GM20000 (cell line): Measurements from ENCODE around the gene ZNF438.

Experiments
- DNase-seq: peaks from one replicate; pipeline ENCODE4 v3.0.0; 2012; ENCODE audit warnings: low spot score
- CTCF ChIP-seq: IDR thresholded peaks from 2 replicates; pipeline ENCODE4 v1.5.1; 2012; ENCODE audit warnings: mild to moderate bottlenecking, control low read depth; ENCODE audit errors: extremely low read depth, missing control alignments

The ZNF438 gene

DNA sequence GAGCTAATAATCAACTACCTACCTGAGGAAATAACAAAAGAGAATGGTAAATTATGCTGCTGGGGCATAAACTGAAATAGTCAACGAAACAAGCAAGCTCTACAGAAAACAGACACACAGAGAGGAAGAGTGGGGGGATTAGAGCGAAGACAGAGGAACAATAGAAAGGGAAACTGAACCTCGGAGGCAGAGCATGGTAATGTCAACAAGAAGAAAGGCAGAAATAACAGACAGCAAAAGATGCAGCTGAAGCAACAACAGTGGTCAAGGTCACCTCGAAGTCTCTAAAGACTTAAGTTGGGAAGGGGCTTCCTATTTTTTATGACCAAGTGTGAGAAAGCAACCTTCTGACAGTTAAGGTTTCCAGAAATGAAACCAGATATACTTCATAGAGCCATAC lies 177.0 kb downstream of the ZNF438 start:
- TF ChIP-seq CTCF, result no peak
- DNase-seq, result no peak

DNA sequence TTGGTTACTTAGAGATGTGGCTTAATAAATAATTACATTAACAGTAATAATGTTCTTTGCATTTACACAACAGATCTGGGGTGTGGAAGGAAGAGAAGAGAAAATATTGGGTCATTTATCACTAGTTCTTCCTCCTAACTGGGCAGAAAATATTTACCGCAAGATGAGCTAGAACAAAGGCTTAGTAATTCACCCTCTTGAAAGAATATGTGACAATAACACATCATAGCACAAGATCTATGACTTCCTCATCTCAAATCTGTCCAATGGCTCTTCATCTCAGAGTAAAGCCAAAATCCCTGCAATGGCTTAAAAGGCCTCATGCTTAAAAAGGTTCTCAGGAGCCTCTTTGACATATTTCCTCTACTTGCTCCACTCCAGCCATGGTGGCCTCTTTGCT lies 178.6 kb downstream of the ZNF438 start:
- TF ChIP-seq CTCF, result no peak
- DNase-seq, result no peak

DNA sequence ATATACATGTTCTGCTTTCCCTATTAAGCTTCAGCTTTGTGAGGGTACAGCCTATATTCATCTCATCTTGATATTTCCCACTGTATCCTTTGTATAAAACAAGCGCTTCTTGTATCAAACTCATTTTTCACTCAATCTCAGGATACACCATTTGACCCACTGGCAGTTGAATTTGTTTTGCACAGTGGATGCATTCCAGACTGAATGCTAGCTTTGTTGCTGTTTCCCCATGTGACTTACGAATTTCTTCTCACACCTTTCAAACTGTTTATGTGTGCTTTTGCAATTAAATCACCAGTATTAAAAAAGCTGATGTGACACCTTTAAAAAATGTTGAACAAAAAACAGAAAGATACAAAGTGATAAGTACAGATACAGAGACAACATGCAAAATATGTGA lies 180.9 kb downstream of the ZNF438 start:
- TF ChIP-seq CTCF, result no peak
- no peak for DNase-seq

DNA sequence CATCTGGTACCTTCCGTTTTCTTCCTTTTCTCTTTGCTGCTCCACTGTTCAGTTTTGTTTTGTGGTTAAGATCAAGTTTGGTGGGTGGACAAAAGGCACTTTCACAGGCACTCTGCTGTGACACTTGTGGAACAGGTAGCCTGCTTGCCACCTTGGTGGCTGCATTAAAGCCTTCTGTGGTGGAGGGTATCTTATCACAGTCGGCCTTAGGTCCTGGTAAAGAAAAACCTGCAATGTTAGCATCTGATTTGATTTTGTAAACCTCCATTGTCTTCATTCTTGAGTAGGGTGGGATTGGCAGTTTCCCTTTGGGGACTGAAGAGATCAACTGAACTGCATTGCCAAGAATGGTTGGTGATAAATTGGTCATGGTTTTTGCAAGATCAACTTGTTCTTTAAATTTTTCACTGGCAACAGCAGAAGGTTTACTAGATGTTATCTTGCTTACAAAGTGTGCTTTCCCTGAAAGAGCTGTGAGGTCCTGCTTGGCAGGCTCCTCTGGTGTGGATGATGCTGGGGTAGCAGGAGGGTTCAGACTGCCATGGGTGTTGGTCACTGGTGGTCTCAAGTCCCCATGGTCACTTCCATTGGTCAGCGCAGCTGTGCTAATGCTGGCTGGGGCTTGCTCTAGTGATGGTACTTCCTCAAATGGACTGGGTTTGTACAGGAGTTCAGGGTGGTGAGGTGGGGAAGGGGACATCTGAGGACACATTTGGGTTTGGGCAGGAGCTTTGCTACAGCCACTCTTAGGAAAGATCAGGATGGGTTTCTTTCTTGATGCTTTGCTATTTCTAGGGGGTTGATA lies 182.2 kb downstream of the ZNF438 start:
- DNase-seq, result no peak
- TF ChIP-seq CTCF, result no peak

DNA sequence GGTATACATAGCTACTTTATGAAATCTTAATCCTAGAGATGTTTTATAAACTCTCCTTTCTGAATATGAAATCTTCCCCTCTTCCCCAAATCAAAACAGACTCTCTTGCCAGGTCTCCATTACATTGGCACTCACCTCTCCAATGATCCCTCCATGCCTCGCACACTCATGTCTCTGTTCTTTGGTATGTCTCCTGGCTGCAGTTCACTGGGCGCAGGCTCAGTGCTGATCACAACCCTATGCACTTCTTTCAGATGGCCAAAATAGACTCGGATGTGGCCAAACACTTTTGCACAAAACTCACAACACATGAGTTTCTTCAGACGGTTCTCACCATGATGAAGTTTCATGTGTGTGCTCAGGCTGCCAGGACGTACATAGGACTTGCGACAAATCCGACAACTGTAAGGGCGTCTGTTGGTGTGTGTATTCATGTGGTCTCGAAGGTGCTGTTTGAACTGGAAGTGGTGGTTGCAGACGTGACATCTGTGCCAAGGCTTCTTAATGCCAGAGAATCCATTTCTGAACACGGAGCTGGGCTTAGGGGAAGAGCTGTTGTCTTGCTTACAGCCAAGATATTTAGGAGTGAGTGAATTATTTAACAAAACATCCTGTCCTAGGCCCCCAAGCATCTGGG lies 183.2 kb downstream of the ZNF438 start:
- TF ChIP-seq CTCF, result no peak
- no peak for DNase-seq

- DNase-seq, result no peak
Measured at GRCh38 chr10:30847642-30848041, 184.0 kb downstream of the ZNF438 start.

More at GRCh38 chr10:30847642-30848041, 184.0 kb downstream of the ZNF438 start:
- TF ChIP-seq CTCF, result no peak
